Measurements from ENCODE around the gene KDM4C. TPM values are rescaled to one million over a fixed set of nuclear protein-coding genes. Genes with fewer than 3 reads are reported as not detected.

Gene KDM4C
- total RNA-seq, 2 experiments from 2014 or later = 51.5 to 60.3 TPM

GRCh38 chr9:7209990-7210389 is 452.2 kb downstream of the KDM4C start:
- Histone ChIP-seq H3K4me2 (ENCODE audit: low read length) (no peak overlapping the region), H4K20me1 (ENCODE audit: insufficient read depth, low read length) (no peaks in the 10 kb centered on the region), H3K36me3 (ENCODE audit: insufficient read depth, low read length) (no peaks in the 10 kb centered on the region), H3K9me2 (ENCODE audit: insufficient read depth, low read length) (no peaks in the 10 kb centered on the region), H2AFZ (ENCODE audit: low read length) (no peak overlapping the region), H3K79me2 (ENCODE audit: insufficient read depth, low read depth, low read length) (no peaks in the 10 kb centered on the region), H3K4me3 (ENCODE audit: low read depth, low read length, poor library complexity, severe bottlenecking) (no peak overlapping the region), H3K27ac (ENCODE audit: low read depth, low read length, poor library complexity, severe bottlenecking) (no peak overlapping the region), H3K9me3 (ENCODE audit: low read length) (no peaks in the 10 kb centered on the region), H3K4me1 (ENCODE audit: insufficient read depth, low read length, poor library complexity, severe bottlenecking) (no peaks in the 10 kb centered on the region)
- intact Hi-C loops (cut with micrococcal nuclease; ENCODE audit: unreplicated experiment) = loop anchor here (10.0 kb wide), 1 partner anchor 915 kb away; no protein-coding TSS in a partner anchor
- POLR2A ChIA-PET = interaction anchor here (0.9 to 1.0 kb wide), 2 partner anchors 9 to 14 kb away, joined by 3 to 5 read pairs; no protein-coding TSS in a partner anchor
- BruUV-seq (replicated peaks) = no TSS peak
- CTCF ChIA-PET (ENCODE audit: unreplicated experiment) = no interaction called here
- no peak for DNase-seq (ENCODE audit: low spot score)
- TF ChIP-seq EZH2phosphoT487 (IDR thresholded peaks at IDR 0.05; ENCODE audit: borderline replicate concordance, low read depth, low read length) (no peak), CTCF (conservative IDR thresholded peaks at IDR 0.05; ENCODE audit: low read length) (no peak)

GRCh38 chr9:7210854-7211637 is 453.3 kb downstream of the KDM4C start:
- no peak overlapping the region for H3K27ac ChIP-seq (ENCODE audit: low read depth, low read length, poor library complexity, severe bottlenecking)
- no peak overlapping the region for H2AFZ ChIP-seq (ENCODE audit: low read length)
- ChIA-PET CTCF (ENCODE audit: unreplicated experiment) (no interaction called here), POLR2A (interaction anchor here (0.6 to 1.0 kb wide), 4 partner anchors 10 to 1198 kb away, joined by 3 to 5 read pairs (median 4); no protein-coding TSS in a partner anchor)
- no peaks in the 10 kb centered on the region for H3K79me2 ChIP-seq (ENCODE audit: insufficient read depth, low read depth, low read length)
- no peaks in the 10 kb centered on the region for H3K36me3 ChIP-seq (ENCODE audit: insufficient read depth, low read length)
- H3K9me2 ChIP-seq (ENCODE audit: insufficient read depth, low read length) = no peaks in the 10 kb centered on the region
- intact Hi-C loops (cut with micrococcal nuclease; ENCODE audit: unreplicated experiment) = no loop called here
- no peak for TF ChIP-seq EZH2phosphoT487 (IDR thresholded peaks at IDR 0.05; ENCODE audit: borderline replicate concordance, low read depth, low read length)
- no peak overlapping the region for H3K4me2 ChIP-seq (ENCODE audit: low read length)
- no peaks in the 10 kb centered on the region for H3K4me1 ChIP-seq (ENCODE audit: insufficient read depth, low read length, poor library complexity, severe bottlenecking)
- no peak overlapping the region for H3K4me3 ChIP-seq (ENCODE audit: low read depth, low read length, poor library complexity, severe bottlenecking)
- BruUV-seq (replicated peaks) = no TSS peak
- DNase-seq (ENCODE audit: low spot score) = no peak
- no peaks in the 10 kb centered on the region for H3K9me3 ChIP-seq (ENCODE audit: low read length)
- no peaks in the 10 kb centered on the region for H4K20me1 ChIP-seq (ENCODE audit: insufficient read depth, low read length)

GRCh38 chr9:7211657-7212056 is 453.9 kb downstream of the KDM4C start:
- CTCF ChIA-PET (ENCODE audit: unreplicated experiment) = no interaction called here
- no TSS peak for BruUV-seq (replicated peaks)

More at GRCh38 chr9:7211657-7212056, 453.9 kb downstream of the KDM4C start:
- no peaks in the 10 kb centered on the region for H3K9me3 ChIP-seq (ENCODE audit: low read length)
- H3K4me1 ChIP-seq (ENCODE audit: insufficient read depth, low read length, poor library complexity, severe bottlenecking) = no peaks in the 10 kb centered on the region
- H3K4me2 ChIP-seq (ENCODE audit: low read length) = no peak overlapping the region
- intact Hi-C loops (cut with micrococcal nuclease; ENCODE audit: unreplicated experiment) = no loop called here
- no peak for DNase-seq (ENCODE audit: low spot score)
- TF ChIP-seq CTCF (conservative IDR thresholded peaks at IDR 0.05; ENCODE audit: low read length) (no peak), EZH2phosphoT487 (IDR thresholded peaks at IDR 0.05; ENCODE audit: borderline replicate concordance, low read depth, low read length) (no peak)
- POLR2A ChIA-PET = no interaction called here
- H3K9me2 ChIP-seq (ENCODE audit: insufficient read depth, low read length) = no peaks in the 10 kb centered on the region
- no peak overlapping the region for H3K27ac ChIP-seq (ENCODE audit: low read depth, low read length, poor library complexity, severe bottlenecking)
- H2AFZ ChIP-seq (ENCODE audit: low read length) = no peak overlapping the region
- no peaks in the 10 kb centered on the region for H4K20me1 ChIP-seq (ENCODE audit: insufficient read depth, low read length)
- no peaks in the 10 kb centered on the region for H3K36me3 ChIP-seq (ENCODE audit: insufficient read depth, low read length)
- H3K4me3 ChIP-seq (ENCODE audit: low read depth, low read length, poor library complexity, severe bottlenecking) = no peak overlapping the region
- no peaks in the 10 kb centered on the region for H3K79me2 ChIP-seq (ENCODE audit: insufficient read depth, low read depth, low read length)
